ENCODE data around the gene ARHGAP28.

DNA sequence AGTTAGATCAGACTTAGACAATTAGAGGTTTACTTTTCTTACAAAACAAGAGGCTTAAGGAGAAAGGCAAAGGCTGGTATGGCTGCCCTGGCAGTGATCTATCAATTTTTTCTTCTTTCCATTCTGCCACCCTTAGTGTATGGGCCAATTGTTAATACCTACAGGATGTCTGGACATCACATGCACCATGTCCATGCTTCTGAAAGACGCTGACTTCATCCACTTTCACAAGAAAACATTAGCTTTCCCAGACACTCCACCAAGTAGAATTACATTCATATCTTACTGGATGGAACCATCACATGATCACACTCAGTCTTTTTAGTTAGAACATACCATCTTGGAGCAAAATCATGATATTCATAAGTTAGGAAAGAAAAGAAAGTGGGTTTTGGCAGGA, 120.9 kb downstream of the ARHGAP28 start:
- TF ChIP-seq MXI1 (conservative IDR thresholded peaks at IDR 0.05; ENCODE audit: poor library complexity, severe bottlenecking) = no peak
- TF ChIP-seq, protein P1, sequence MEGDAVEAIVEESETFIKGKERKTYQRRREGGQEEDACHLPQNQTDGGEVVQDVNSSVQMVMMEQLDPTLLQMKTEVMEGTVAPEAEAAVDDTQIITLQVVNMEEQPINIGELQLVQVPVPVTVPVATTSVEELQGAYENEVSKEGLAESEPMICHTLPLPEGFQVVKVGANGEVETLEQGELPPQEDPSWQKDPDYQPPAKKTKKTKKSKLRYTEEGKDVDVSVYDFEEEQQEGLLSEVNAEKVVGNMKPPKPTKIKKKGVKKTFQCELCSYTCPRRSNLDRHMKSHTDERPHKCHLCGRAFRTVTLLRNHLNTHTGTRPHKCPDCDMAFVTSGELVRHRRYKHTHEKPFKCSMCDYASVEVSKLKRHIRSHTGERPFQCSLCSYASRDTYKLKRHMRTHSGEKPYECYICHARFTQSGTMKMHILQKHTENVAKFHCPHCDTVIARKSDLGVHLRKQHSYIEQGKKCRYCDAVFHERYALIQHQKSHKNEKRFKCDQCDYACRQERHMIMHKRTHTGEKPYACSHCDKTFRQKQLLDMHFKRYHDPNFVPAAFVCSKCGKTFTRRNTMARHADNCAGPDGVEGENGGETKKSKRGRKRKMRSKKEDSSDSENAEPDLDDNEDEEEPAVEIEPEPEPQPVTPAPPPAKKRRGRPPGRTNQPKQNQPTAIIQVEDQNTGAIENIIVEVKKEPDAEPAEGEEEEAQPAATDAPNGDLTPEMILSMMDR (IDR thresholded peaks at IDR 0.05; ENCODE audit: poor library complexity, severe bottlenecking) = no peak

All from neural cell (in vitro differentiated cells).